Endothelial cell of umbilical vein (primary cell): ENCODE results near the gene PCGF3. TPM values are rescaled to one million over a fixed set of nuclear protein-coding genes. Genes with fewer than 3 reads are reported as not detected.

Experiments used
- BruUV-seq: library from RNA; stranded (reverse); fragments of 400-500 nt; replicated peaks from 2 replicates; lab custom pipeline; 2021; lab: Mats Ljungman, UMichigan
- CTCF ChIA-PET: fragments of 300-600, 350-600 bp; sonication (Branson Sonifier 250); formaldehyde crosslinking; loops from one replicate; lab custom pipeline; 2021; ENCODE audit warnings: antibody characterized with exemption, inconsistent platforms; lab: Charles Lee
- POLR2A ChIA-PET: fragments of 300-600, 350-600 bp; sonication (Branson Sonifier 250); formaldehyde crosslinking; loops from one replicate; lab custom pipeline; 2021; ENCODE audit warnings: antibody characterized with exemption, inconsistent platforms; lab: Charles Lee
- DNase-seq: peaks from one replicate; pipeline ENCODE4 v3.0.0-alpha.2; 2011; ENCODE audit warnings: low read depth, low spot score
- FAIRE-seq: peaks from 2 replicates; lab custom pipeline; 2011; peaks lifted over from hg19 to GRCh38; lab: Jason Lieb, UNC
- H2AFZ ChIP-seq: 2 replicates; pipeline ENCODE4 v1.6.0; 2012; ENCODE audit warnings: low read depth, low read length, control low read depth, inconsistent platforms
- H3K27ac ChIP-seq: 2 replicates; pipeline ENCODE4 v1.5.1; 2011; ENCODE audit warnings: low read depth, mild to moderate bottlenecking, control low read depth, low read length, moderate library complexity; ENCODE audit not compliant: insufficient read depth
- H3K27me3 ChIP-seq, 2 experiments: 2 replicates each; pipeline versions ENCODE4 v1.6.0 to v1.6.1; 2011; ENCODE audit warnings: low read length in 2 of 2, mixed read lengths in 1 of 2; ENCODE audit not compliant: control insufficient read depth in 2 of 2, insufficient read depth in 2 of 2
- H3K36me3 ChIP-seq, 2 experiments: 2 replicates in 1 of 2; 3 replicates in 1 of 2; pipeline ENCODE4 v1.5.1; 2011; ENCODE audit warnings: low read length in 2 of 2, mild to moderate bottlenecking in 1 of 2, moderate library complexity in 1 of 2; ENCODE audit not compliant: control insufficient read depth in 2 of 2, insufficient read depth in 2 of 2; ENCODE audit errors: extremely low read depth in 1 of 2
- H3K4me1 ChIP-seq: 3 replicates; pipeline ENCODE4 v1.5.1; 2011; ENCODE audit warnings: mild to moderate bottlenecking, low read length; ENCODE audit not compliant: control insufficient read depth, insufficient read depth; ENCODE audit errors: extremely low read depth
- H3K4me2 ChIP-seq: 2 replicates; pipeline ENCODE4 v1.6.1; 2011; ENCODE audit warnings: low read length, control low read depth, mixed read lengths; ENCODE audit not compliant: insufficient read depth
- H3K4me3 ChIP-seq, 3 experiments: fragments of 200-600 bp in 1 of 3; sonication (generic), shearing (Covaris generic) in 1 of 3; replicated peaks in 1 of 3; 2 replicates each; pipeline ENCODE4 v1.5.1; 2011 to 2016; ENCODE audit warnings: control low read depth in 3 of 3, low read length in 3 of 3, mild to moderate bottlenecking in 2 of 3, inconsistent platforms in 1 of 3, low read depth in 1 of 3, moderate library complexity in 1 of 3; ENCODE audit not compliant: insufficient read depth in 1 of 3
- H3K79me2 ChIP-seq: 2 replicates; pipeline ENCODE4 v1.6.0; 2012; ENCODE audit warnings: low read length, inconsistent platforms; ENCODE audit not compliant: control insufficient read depth, insufficient read depth
- H3K9ac ChIP-seq: replicated peaks from 2 replicates; pipeline ENCODE3; 2011; ENCODE audit warnings: low read length, control low read depth; ENCODE audit not compliant: insufficient read depth; ENCODE audit errors: extremely low read depth
- H3K9me1 ChIP-seq: replicated peaks from 3 replicates; pipeline ENCODE4 v1.6.0; 2011; ENCODE audit warnings: mild to moderate bottlenecking, low read length; ENCODE audit not compliant: control insufficient read depth, insufficient read depth; ENCODE audit errors: extremely low read depth
- H3K9me3 ChIP-seq: replicated peaks from 2 replicates; pipeline ENCODE4 v1.5.1; 2012; ENCODE audit warnings: low read length, inconsistent platforms; ENCODE audit not compliant: control insufficient read depth, insufficient read depth
- H4K20me1 ChIP-seq: replicated peaks from 2 replicates; pipeline ENCODE3; 2011; ENCODE audit warnings: mild to moderate bottlenecking, low read length; ENCODE audit not compliant: control insufficient read depth, insufficient read depth; ENCODE audit errors: extremely low read depth
- EZH2 ChIP-seq: IDR thresholded peaks from 2 replicates; pipeline ENCODE4 v1.6.1; 2012; ENCODE audit warnings: borderline replicate concordance, low read depth, mild to moderate bottlenecking, moderate library complexity, low read length, inconsistent platforms; ENCODE audit not compliant: severe bottlenecking
- FOS ChIP-seq: IDR thresholded peaks from 2 replicates; pipeline ENCODE4 v1.6.1; 2011; ENCODE audit warnings: mild to moderate bottlenecking, low read length, moderate library complexity, borderline replicate concordance; ENCODE audit not compliant: insufficient read depth
- GATA2 ChIP-seq: IDR thresholded peaks from 2 replicates; pipeline ENCODE4 v1.7.0; 2011; ENCODE audit warnings: low read depth, mild to moderate bottlenecking, moderate library complexity, mixed read lengths, low read length; ENCODE audit not compliant: insufficient read length, insufficient read depth
- JUN ChIP-seq: IDR thresholded peaks from 2 replicates; pipeline ENCODE4 v1.6.1; 2011; ENCODE audit warnings: borderline replicate concordance, low read depth; ENCODE audit not compliant: insufficient read length, insufficient read depth
- MYC ChIP-seq: IDR thresholded peaks from one replicate; pipeline ENCODE4 v1.6.1; 2011; ENCODE audit warnings: mild to moderate bottlenecking, low read depth, low read length
- POLR2A ChIP-seq: IDR thresholded peaks from 2 replicates; pipeline ENCODE4 v1.6.1; 2012; ENCODE audit warnings: low read depth, mild to moderate bottlenecking, control low read depth, low read length
- POLR2AphosphoS5 ChIP-seq: IDR thresholded peaks from 2 replicates; pipeline ENCODE4 v1.6.1; 2012; ENCODE audit warnings: low read depth, mild to moderate bottlenecking, control low read depth, low read length, moderate library complexity; ENCODE audit not compliant: insufficient read depth
- dilution Hi-C: fragments of 300-500 bp; cut with MboI; formaldehyde crosslinking; loops from one replicate; pipeline ENCODE4 v1.15.0; 2019; ENCODE audit warnings: low sequenced_read_pairs; ENCODE audit not compliant: extremely low pct_ligation_motif_present
- intact Hi-C: fragments of 100-400 bp; cut with micrococcal nuclease; formaldehyde crosslinking; loops from one replicate; pipeline ENCODE4 v1.10.0; 2022
- polyA plus RNA-seq, 4 experiments: library from polyadenylated mRNA; depleted of rRNA in 3 of 4; stranded (reverse) in 3 of 4; unstranded in 1 of 4; fragments of >200 nt; gene quantifications; 2 replicates each; pipeline versions ENCODE4 v1.2.1 to v1.2.3, GENCODE V29; 2011 to 2012; ENCODE audit warnings: missing spikeins in 1 of 4
- total RNA-seq: library from RNA; stranded (reverse); gene quantifications from 2 replicates; pipeline ENCODE4 v1.2.3, GENCODE V29; 2021
- TF ChIP-seq, protein P1 (sequence below), 2 donors: IDR thresholded peaks; 1 replicate in 1 of 2; 2 replicates in 1 of 2; pipeline ENCODE4 v1.5.1; 2011; ENCODE audit warnings: low read length in 2 of 2, mild to moderate bottlenecking in 2 of 2, moderate library complexity in 2 of 2, control low read depth in 1 of 2, inconsistent platforms in 1 of 2, low read depth in 1 of 2; ENCODE audit not compliant: insufficient read depth in 1 of 2; ENCODE audit errors: extremely low read depth in 1 of 2
- TF ChIP-seq, protein P2 (sequence below): IDR thresholded peaks from 2 replicates; pipeline ENCODE4 v1.6.1; 2011; ENCODE audit not compliant: insufficient read depth, insufficient read length

PCGF3 gene
- total and polyA plus RNA-seq, 2 donors (not counting 3 experiments of a cell fraction or from before 2014, with no cell fraction given), result 70.2 to 91.8 TPM

DNA sequence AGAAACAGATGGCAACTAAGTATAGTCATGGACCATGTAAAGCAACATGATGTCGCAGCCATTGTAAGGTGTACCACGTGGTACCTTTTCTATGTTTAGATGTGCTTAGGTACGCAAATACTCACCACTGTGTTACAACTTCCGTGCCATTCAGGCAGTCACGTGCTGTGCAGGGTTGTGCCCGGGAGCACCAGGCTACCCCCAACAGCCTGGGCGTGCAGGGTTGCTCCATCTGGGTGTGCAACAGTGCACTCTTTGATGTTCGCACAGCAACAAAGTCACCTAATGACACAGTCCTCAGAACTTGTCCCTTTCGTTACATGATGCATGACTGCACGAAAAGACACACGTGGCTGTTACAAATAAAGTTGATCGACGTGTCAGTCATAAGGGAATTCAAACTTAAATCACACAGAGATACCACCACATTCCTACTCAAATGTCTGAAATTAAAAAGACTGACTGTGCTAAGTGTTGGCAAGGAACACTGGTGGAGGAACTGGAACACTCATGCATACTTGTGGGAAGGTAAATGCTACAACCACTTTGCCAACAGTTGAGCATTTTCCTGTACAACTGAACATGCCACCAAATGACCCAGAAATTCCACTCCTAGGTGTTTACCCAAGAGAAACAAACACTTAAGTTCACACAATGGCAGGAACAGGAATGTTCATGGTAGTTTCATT is 95.9 kb downstream of the PCGF3 start:
- no peaks in the 10 kb centered on the region for H3K9me1 ChIP-seq
- POLR2A ChIA-PET, result no interaction called here
- FAIRE-seq, result no peak
- peaks cover 0 to 15% of the 10 kb centered on the region in 2 experiments for H3K27me3 ChIP-seq
- no peaks in the 10 kb centered on the region for H3K4me1 ChIP-seq
- H3K9me3 ChIP-seq, result no peaks in the 10 kb centered on the region
- H3K4me2 ChIP-seq, result no peak overlapping the region
- intact Hi-C loops, result no loop called here
- H3K36me3 ChIP-seq, result no peaks in the 10 kb centered on the region
- DNase-seq, result no peak
- dilution Hi-C loops, result no loop called here
- no peak overlapping the region for H2AFZ ChIP-seq
- no peak overlapping the region for H3K27ac ChIP-seq
- no peaks in the 10 kb centered on the region for H4K20me1 ChIP-seq
- no peak overlapping the region for H3K9ac ChIP-seq
- BruUV-seq, result no TSS peak
- H3K79me2 ChIP-seq, result no peaks in the 10 kb centered on the region
- no peak overlapping the region for H3K4me3 ChIP-seq
- CTCF ChIA-PET, result no interaction called here
- TF ChIP-seq EZH2 (no peak), POLR2AphosphoS5 (no peak), POLR2A (no peak), JUN (no peak), MYC (no peak), FOS (no peak), GATA2 (no peak)
- TF ChIP-seq, protein P1, sequence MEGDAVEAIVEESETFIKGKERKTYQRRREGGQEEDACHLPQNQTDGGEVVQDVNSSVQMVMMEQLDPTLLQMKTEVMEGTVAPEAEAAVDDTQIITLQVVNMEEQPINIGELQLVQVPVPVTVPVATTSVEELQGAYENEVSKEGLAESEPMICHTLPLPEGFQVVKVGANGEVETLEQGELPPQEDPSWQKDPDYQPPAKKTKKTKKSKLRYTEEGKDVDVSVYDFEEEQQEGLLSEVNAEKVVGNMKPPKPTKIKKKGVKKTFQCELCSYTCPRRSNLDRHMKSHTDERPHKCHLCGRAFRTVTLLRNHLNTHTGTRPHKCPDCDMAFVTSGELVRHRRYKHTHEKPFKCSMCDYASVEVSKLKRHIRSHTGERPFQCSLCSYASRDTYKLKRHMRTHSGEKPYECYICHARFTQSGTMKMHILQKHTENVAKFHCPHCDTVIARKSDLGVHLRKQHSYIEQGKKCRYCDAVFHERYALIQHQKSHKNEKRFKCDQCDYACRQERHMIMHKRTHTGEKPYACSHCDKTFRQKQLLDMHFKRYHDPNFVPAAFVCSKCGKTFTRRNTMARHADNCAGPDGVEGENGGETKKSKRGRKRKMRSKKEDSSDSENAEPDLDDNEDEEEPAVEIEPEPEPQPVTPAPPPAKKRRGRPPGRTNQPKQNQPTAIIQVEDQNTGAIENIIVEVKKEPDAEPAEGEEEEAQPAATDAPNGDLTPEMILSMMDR (IDR thresholded peaks at IDR 0.05; ENCODE audit: extremely low read depth in 1 of 2, insufficient read depth in 1 of 2, low read depth in 1 of 2, low read length in 2 of 2), result no peak
- TF ChIP-seq, protein P2, sequence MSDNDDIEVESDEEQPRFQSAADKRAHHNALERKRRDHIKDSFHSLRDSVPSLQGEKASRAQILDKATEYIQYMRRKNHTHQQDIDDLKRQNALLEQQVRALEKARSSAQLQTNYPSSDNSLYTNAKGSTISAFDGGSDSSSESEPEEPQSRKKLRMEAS, result no peak
